Psoas muscle (tissue), 8 donors: ENCODE results near the gene TNFRSF19. TPM values are rescaled to one million over a fixed set of nuclear protein-coding genes. Genes with fewer than 3 reads are reported as not detected.

Source experiments
- ATAC-seq, 4 donors: fragments of 200-7000 bp; cut with Tn5 transposase; one replicate each; pipeline ENCODE4 v1.9.1; 2020; ENCODE audit warnings: moderate library complexity in 3 of 4, mild to moderate bottlenecking in 2 of 4
- DNase-seq, 2 donors: peaks; one replicate each; pipeline ENCODE4 v3.0.0-alpha.2; 2020
- H3K27ac ChIP-seq: fragments of 200-600 bp; one replicate; pipeline ENCODE4 v1.8.0; 2022
- H3K27me3 ChIP-seq, 3 donors: fragments of 200-600 bp in 1 of 3; one replicate each; pipeline versions ENCODE4 v1.6.1 to v1.8.0; 2013 to 2022; ENCODE audit warnings: low read length in 2 of 3, mild to moderate bottlenecking in 2 of 3, moderate library complexity in 1 of 3; ENCODE audit not compliant: insufficient read depth in 3 of 3
- H3K36me3 ChIP-seq, 2 donors: fragments of 200-600 bp in 1 of 2; one replicate each; pipeline versions ENCODE4 v1.6.1 to v1.8.0; 2013 to 2022; ENCODE audit warnings: low read depth in 1 of 2, mild to moderate bottlenecking in 1 of 2, moderate library complexity in 1 of 2; ENCODE audit not compliant: insufficient read depth in 1 of 2
- H3K4me1 ChIP-seq: fragments of 200-600 bp; one replicate; pipeline ENCODE4 v1.8.0; 2022
- H3K4me3 ChIP-seq: fragments of 200-600 bp; one replicate; pipeline ENCODE4 v1.8.0; 2022; ENCODE audit warnings: mild to moderate bottlenecking
- H3K9me3 ChIP-seq: fragments of 200-600 bp; one replicate; pipeline ENCODE4 v1.8.0; 2022
- CTCF ChIP-seq: fragments of 200-600 bp; IDR thresholded peaks from one replicate; pipeline ENCODE4 v1.8.0; 2022; ENCODE audit warnings: antibody characterized with exemption
- WGBS, 3 donors: extraction: QIAGEN DNeasy Blood & Tissue Kit; methylation state at CpG; one replicate each; pipeline versions ENCODE4 v1.1.6 to v1.1.7; 2013; 5-methylcytosine and 5-hydroxymethylcytosine counted together
- intact Hi-C, 2 donors: fragments of 100-400 bp; cut with DNase I; formaldehyde crosslinking; loops; one replicate each; pipeline versions ENCODE4 v1.11.0 to v1.14.2; 2022
- polyA plus RNA-seq, 3 donors: library from polyadenylated mRNA; stranded (reverse); fragments of 200-250 nt; gene quantifications; one replicate each; pipeline ENCODE4 v1.2.3, GENCODE V29; 2013
- total RNA-seq, 4 donors: library from RNA; stranded (reverse); fragmentation: NEBNext Ultra II Directional in 2 of 4; extraction: Animal tissue kit (Norgen Biotek cat#: 25700) in 2 of 4; gene quantifications; one replicate each; pipeline versions ENCODE4 v1.2.1 to v1.2.4, GENCODE V29; 2021 to 2023
- donor health status: healthy with polysubstance abuse.
- donor health status: DM: no; HTN: no; CAD: no; lungs with moderate emphysema.
- donor health status: Bipolar disorder and iron deficiency.
- donor health status: healthy.
- donor health status: DM: yes; HTN: yes; CAD: no.
- donor health status: DM: no; HTN: no; CAD: no.
- donor health status: DM: no; HTN: no; CAD: no.
- donor health status: DM: yes; HTN: yes; CAD: no.

Gene TNFRSF19
- total and polyA plus RNA-seq, 7 donors, result 0.35 to 2.0 (median 0.55) TPM

- H3K4me3 ChIP-seq, result no peak overlapping the region
- H3K27me3 ChIP-seq, result no peaks in the 10 kb centered on the region
- intact Hi-C loops, result no loop called here
- TF ChIP-seq CTCF, result no peak
- WGBS, 3 donors, result 83 to 94% (median 85%) methylated on average over 5 of the region's 5 CpGs
- no peaks in the 10 kb centered on the region for H3K9me3 ChIP-seq
- no peaks in the 10 kb centered on the region for H3K4me1 ChIP-seq
- H3K36me3 ChIP-seq, result no peaks in the 10 kb centered on the region
- no peak for DNase-seq
- ATAC-seq, result no peak
- H3K27ac ChIP-seq, result no peak overlapping the region
Measured at GRCh38 chr13:23628765-23629565, 58.8 kb downstream of the TNFRSF19 start.

- H3K36me3 ChIP-seq, result no peaks in the 10 kb centered on the region
- no peak for DNase-seq
- no peaks in the 10 kb centered on the region for H3K27me3 ChIP-seq
- H3K27ac ChIP-seq, result no peak overlapping the region
- ATAC-seq, result no peak
- H3K4me3 ChIP-seq, result no peak overlapping the region
- 93 to 95% (median 93%) methylated on average over 6 of the region's 6 CpGs for WGBS, 3 donors
- H3K9me3 ChIP-seq, result no peaks in the 10 kb centered on the region
- H3K4me1 ChIP-seq, result no peaks in the 10 kb centered on the region
- intact Hi-C loops, result no loop called here
- TF ChIP-seq CTCF, result no peak
Measured at GRCh38 chr13:23629566-23630272, 59.5 kb downstream of the TNFRSF19 start.

- H3K4me3 ChIP-seq, result no peak overlapping the region
- no peaks in the 10 kb centered on the region for H3K27me3 ChIP-seq
- no peak overlapping the region for H3K27ac ChIP-seq
- no peaks in the 10 kb centered on the region for H3K36me3 ChIP-seq
- DNase-seq (no peak), ATAC-seq (no peak)
- intact Hi-C loops, result no loop called here
- H3K4me1 ChIP-seq, result no peaks in the 10 kb centered on the region
- no peak for TF ChIP-seq CTCF
- WGBS, 3 donors, result 82 to 85% (median 84%) methylated on average over 5 of the region's 5 CpGs
- H3K9me3 ChIP-seq, result no peaks in the 10 kb centered on the region
Measured at GRCh38 chr13:23630349-23631093, 60.3 kb downstream of the TNFRSF19 start.

GRCh38 chr13:23631311-23632047 is 61.3 kb downstream of the TNFRSF19 start:
- ATAC-seq, result no peak
- no peaks in the 10 kb centered on the region for H3K9me3 ChIP-seq
- no peak overlapping the region for H3K4me3 ChIP-seq
- WGBS, 3 donors, result 74 to 82% (median 76%) methylated on average over 6 of the region's 6 CpGs
- no peaks in the 10 kb centered on the region for H3K4me1 ChIP-seq
- no peaks in the 10 kb centered on the region for H3K36me3 ChIP-seq
- peaks cover 0 to under 1% (median 0%) of the 10 kb centered on the region in 3 donors for H3K27me3 ChIP-seq
- TF ChIP-seq CTCF, result no peak
- intact Hi-C loops, result no loop called here
- DNase-seq, result no peak
- H3K27ac ChIP-seq, result no peak overlapping the region
